Measurements from ENCODE around the gene SSPN.

- TF ChIP-seq, protein P1, sequence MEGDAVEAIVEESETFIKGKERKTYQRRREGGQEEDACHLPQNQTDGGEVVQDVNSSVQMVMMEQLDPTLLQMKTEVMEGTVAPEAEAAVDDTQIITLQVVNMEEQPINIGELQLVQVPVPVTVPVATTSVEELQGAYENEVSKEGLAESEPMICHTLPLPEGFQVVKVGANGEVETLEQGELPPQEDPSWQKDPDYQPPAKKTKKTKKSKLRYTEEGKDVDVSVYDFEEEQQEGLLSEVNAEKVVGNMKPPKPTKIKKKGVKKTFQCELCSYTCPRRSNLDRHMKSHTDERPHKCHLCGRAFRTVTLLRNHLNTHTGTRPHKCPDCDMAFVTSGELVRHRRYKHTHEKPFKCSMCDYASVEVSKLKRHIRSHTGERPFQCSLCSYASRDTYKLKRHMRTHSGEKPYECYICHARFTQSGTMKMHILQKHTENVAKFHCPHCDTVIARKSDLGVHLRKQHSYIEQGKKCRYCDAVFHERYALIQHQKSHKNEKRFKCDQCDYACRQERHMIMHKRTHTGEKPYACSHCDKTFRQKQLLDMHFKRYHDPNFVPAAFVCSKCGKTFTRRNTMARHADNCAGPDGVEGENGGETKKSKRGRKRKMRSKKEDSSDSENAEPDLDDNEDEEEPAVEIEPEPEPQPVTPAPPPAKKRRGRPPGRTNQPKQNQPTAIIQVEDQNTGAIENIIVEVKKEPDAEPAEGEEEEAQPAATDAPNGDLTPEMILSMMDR (IDR thresholded peaks at IDR 0.05), result no peak
- no peak for TF ChIP-seq EZH2 (IDR thresholded peaks at IDR 0.05)
Measured at GRCh38 chr12:26244503-26244902, 49.1 kb downstream of the SSPN start.
